HG02870 (cell line): ENCODE results near the gene BAD.

ENCODE experiments used
- ATAC-seq: cut with Tn5 transposase; IDR thresholded peaks from one replicate; pipeline ENCODE4 v1.9.1; 2021; ENCODE audit warnings: mild to moderate bottlenecking, moderate library complexity; ENCODE audit not compliant: unreplicated experiment

The BAD gene

DNA sequence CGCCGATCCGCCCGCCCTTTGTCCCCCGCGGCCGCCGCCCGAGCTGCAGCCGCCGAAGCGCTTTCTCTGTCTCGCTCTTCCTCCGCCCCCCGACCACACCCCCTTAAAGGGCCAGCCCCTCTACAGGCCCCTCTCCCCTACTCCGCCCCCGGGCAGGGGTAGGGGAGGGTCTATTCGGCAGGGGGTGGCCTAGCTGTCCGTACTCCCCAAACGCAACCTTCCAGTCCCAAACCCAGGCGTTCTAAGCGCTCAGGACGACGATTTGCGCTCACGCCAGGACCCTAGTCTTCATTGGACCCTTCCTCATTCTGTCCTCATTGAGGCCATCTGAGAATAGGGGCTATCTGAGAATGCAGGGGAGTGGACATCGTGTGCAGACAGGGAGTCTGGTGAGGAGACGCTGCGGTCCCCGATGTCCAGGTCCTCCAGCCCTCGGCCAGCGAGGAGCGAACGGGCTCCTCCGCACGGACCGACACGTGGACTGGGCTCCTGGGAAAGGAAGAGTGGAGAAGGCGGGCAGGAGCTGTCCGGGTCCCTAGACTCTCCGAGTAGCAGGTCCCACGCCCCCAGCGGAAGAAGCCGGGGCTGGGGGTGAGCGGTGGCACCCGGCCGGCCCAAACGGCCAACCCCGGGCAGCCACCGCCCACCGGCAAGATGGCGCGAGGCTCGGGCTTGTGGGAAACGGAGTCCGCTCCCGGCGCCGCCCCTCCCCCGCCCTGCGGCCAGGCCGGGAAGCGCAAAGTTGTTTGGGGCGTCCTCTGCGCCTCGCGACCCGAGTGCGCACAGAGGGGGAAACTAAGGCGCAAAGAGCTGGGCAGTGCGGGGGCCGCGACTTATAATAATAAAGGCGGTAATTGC is 37.4 kb downstream of the BAD start, which contains the start of gene PPP1R14B:
PPP1R14B (minus strand) TSS at position 73 of the 858 bp plus-strand sequence. CDS start 270 bp downstream, outside the sequence.
- ATAC-seq, result peak; percentile 32

DNA sequence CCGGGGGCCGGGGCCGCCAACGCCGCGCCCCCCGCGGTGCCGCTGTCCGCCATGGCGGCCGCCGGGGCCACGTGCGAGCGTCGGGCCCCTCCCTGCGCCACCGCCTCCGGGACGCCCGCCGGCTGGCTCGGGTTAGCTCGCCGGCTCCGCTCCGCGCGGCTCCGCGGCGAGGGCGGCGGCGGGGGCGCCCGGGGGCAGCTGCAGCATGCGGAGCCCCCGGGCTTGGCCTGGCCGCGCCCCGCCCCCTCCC is 37.9 kb downstream of the BAD start:
- peak; percentile 26 for ATAC-seq

- no peak for ATAC-seq
These were observed 38.5 kb downstream of the BAD start for GRCh38 chr11:64245797-64246620.

- no peak for ATAC-seq
These were observed 39.1 kb downstream of the BAD start for GRCh38 chr11:64245401-64245796.

- ATAC-seq, result no peak
These were observed 39.5 kb downstream of the BAD start for GRCh38 chr11:64244966-64245365.

GRCh38 chr11:64244107-64244506 is 40.4 kb downstream of the BAD start:
- no peak for ATAC-seq

GRCh38 chr11:64243236-64243854 is 41.1 kb downstream of the BAD start:
- ATAC-seq, result no peak

GRCh38 chr11:64241491-64242374 is 42.7 kb downstream of the BAD start:
- ATAC-seq, result no peak

- peak; percentile 59 for ATAC-seq
These were observed 43.3 kb downstream of the BAD start for GRCh38 chr11:64241241-64241490.

- ATAC-seq, result peak; percentile 46
These were observed 43.8 kb downstream of the BAD start, which contains the start of gene FKBP2 for GRCh38 chr11:64240435-64241240. TSS of gene FKBP2 (plus strand) at chr11:64241095. CDS start at chr11:64242388, 1,293 bp downstream.

DNA sequence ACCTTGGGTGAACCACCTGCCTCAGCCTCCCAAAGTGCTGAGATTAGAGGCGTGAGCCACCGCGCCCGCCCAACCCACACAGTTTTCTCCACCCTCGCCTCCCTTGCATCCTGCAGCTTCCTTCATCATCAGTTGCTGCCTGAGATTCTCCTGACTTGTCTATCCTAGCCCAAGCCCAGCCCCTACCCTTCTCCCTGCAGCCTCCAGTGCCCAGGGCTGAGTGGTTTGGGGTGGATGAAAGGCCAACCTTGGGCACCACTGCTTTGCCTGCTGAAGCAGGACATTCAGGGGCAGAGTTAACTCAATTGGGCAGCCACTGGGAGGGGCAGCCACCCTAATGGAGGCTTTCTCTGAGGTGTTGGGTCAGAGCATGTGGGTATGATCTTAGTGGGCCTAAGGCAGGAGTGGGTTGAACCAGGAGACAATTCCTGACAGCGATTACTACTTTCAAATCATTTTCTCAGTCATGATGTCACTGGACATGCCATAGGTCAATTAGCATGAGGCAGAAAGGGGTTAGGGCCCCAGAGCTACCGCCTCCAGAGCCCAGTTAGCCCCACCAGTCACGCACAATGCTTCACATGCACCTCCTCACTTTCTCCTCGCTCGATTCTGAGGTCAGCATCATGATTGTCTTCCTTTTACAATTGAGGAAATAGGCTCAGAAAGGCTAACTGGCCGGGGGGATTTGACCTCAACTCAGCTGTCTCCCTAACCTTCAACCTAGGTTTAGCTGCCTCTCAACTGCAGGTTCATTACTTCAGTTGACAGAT is 44.6 kb downstream of the BAD start:
- peak; percentile 13 for ATAC-seq

DNA sequence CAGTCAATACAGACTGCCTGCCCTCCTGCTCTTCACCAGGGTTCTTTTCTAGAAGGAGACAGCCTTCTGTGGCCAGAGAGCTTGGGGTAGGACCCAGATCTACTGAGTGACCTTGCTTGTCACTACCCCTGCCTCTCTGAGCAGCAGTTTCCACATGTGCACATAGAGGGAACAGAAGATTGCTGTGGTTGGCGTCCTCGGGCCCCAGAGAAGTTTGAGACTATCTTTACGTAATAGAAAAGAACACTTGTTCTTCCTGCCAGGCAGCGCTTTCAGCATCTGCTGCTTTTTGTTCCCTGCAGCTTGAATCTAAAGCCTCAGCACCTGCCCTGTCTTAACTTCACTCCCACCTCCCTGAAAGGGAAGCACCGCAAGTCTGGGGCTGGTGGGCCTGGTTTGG is 45.5 kb downstream of the BAD start:
- no peak for ATAC-seq

DNA sequence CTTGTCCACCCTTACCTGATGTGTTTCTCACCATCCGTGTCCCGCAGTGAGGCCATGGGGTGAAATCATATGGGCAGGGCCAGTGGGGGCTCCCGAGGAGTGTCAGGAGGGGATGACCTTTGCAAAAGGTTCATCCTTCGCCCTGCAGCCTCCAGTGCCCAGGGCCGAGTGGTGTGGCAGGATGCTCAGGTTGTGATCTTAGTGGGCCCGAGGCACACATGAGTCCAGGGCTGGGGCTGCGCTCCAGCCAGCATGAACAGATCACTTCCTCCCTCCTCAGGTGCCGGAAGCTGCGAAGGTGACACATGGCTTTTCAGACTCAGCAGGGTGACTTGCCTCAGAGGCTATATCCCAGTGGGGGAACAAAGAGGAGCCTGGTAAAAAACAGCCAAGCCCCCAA is 46.4 kb downstream of the BAD start:
- no peak for ATAC-seq

DNA sequence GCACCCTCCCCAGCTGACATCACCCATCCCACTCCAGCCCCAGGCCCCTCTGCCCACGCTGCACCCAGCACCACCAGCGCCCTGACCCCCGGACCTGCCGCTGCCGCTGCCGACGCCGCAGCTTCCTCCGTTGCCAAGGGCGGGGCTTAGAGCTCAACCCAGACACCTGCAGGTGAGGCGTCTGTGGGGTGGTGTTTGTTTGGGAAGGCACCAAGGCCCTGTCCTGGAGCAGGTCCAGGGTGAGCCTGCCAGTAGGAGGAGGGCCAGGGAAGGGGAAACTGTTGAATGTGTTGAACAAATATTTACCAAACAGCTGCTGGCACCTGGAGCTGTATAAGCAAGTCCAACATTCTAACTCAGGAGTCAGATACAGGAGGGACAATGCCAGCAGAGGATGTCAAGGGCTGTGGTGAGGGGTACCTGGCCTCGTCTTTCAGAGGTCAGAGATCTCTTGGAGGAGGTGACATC is 46.9 kb downstream of the BAD start:
- no peak for ATAC-seq

DNA sequence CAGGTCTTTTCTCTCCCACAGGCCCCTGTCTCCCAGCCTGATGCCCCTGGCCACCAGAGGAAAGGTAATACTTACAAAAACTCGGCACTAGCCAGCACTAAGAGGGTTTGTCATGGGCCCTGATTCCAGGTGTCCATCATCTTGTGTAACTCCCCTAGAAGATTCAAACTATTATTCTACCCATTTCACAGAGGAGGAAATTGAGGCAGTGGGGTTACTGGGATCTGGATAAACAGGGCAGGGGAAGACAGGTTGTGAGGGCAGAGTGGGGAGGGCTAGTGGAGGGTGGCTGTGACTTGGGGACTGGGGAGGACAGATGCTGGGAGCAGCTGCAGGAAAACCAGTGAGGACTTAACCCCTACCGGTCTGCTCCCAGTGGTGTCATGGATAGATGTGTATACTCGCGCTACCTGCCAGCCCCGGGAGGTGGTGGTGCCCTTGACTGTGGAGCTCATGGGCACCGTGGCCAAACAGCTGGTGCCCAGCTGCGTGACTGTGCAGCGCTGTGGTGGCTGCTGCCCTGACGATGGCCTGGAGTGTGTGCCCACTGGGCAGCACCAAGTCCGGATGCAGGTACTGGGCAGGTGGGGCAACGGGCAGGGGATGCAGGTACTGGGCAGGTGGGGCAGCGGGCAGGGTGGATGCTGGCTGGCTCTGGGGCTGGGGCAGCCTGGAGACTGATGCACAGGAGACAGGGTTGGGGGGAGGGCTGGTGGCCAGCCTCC is 48.9 kb downstream of the BAD start:
- no peak for ATAC-seq

GRCh38 chr11:64234647-64235379 is 49.7 kb downstream of the BAD start:
- ATAC-seq, result no peak

GRCh38 chr11:64233913-64234586 is 50.4 kb downstream of the BAD start, which contains the start of gene VEGFB:
TSS of gene VEGFB (plus strand) at chr11:64234584. CDS start at chr11:64234834, 250 bp downstream.
- no peak for ATAC-seq
